C4-2B (cell line): ENCODE measurements around the gene SERPINB12.

Experiments used
- CTCF ChIP-seq: fragments of 450-650 bp; conservative IDR thresholded peaks from 2 replicates; pipeline ENCODE4 v1.5.1; 2017; ENCODE audit warnings: mild to moderate bottlenecking
- ZFX ChIP-seq: fragments of 450-650 bp; IDR thresholded peaks from 2 replicates; pipeline ENCODE4 v1.6.1; 2017

- TF ChIP-seq CTCF, result no peak
- no peak for TF ChIP-seq ZFX
Observed at GRCh38 chr18:63575681-63576080, 33.5 kb downstream of the SERPINB12 start.
